Muscle layer of duodenum (tissue), 2 donors: ENCODE data around the gene SORCS2.

Source experiments
- H3K27ac ChIP-seq: one replicate; pipeline ENCODE4 v1.7.0; 2013; ENCODE audit warnings: mild to moderate bottlenecking, low read length
- H3K27me3 ChIP-seq: one replicate; pipeline ENCODE4 v1.7.0; 2013; ENCODE audit warnings: low read depth, mild to moderate bottlenecking, control low read depth, low read length
- H3K36me3 ChIP-seq, 2 donors: one replicate each; pipeline ENCODE4 v1.7.0; 2013; ENCODE audit warnings: low read length in 2 of 2, control low read depth in 1 of 2, mild to moderate bottlenecking in 1 of 2; ENCODE audit not compliant: insufficient read depth in 2 of 2, control insufficient read depth in 1 of 2
- H3K4me1 ChIP-seq, 2 donors: one replicate each; pipeline ENCODE4 v1.7.0; 2013; ENCODE audit warnings: low read length in 2 of 2, mild to moderate bottlenecking in 2 of 2, control low read depth in 1 of 2, moderate library complexity in 1 of 2; ENCODE audit not compliant: insufficient read depth in 2 of 2, control insufficient read depth in 1 of 2
- H3K4me3 ChIP-seq, 2 donors: one replicate each; pipeline ENCODE4 v1.7.0; 2013; ENCODE audit warnings: low read length in 2 of 2, low read depth in 1 of 2, mild to moderate bottlenecking in 1 of 2
- H3K9me3 ChIP-seq, 2 donors: one replicate each; pipeline ENCODE4 v1.7.0; 2013; ENCODE audit warnings: low read length in 2 of 2, control low read depth in 1 of 2, mild to moderate bottlenecking in 1 of 2; ENCODE audit not compliant: control insufficient read depth in 1 of 2
- donor health status: healthy.

SORCS2 gene

DNA sequence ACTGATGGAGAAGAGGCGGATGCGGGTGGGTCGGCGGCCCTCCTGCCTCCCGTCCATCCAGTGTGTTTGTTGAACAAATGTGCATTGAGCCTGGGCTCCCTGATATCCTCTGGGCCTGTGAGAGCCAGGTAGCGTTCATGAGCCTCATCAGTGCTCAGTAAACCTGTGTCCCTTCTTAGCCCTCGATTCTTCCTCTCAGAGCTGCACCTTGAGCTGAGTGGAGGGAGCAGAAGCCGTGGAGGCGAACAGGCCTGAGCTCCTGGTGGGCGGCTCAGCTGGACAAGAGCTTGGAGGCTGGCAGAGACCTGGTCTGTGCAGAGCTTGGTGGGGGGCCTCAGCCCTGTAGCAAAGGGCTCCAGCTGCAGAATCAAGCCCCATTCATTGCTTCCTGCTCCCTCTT is 112.1 kb downstream of the SORCS2 start:
- H3K27ac ChIP-seq = no peak overlapping the region
- H3K4me1 ChIP-seq = no peaks in the 10 kb centered on the region
- H3K9me3 ChIP-seq = no peaks in the 10 kb centered on the region
- no peaks in the 10 kb centered on the region for H3K27me3 ChIP-seq
- no peak overlapping the region for H3K4me3 ChIP-seq
- H3K36me3 ChIP-seq = no peaks in the 10 kb centered on the region

DNA sequence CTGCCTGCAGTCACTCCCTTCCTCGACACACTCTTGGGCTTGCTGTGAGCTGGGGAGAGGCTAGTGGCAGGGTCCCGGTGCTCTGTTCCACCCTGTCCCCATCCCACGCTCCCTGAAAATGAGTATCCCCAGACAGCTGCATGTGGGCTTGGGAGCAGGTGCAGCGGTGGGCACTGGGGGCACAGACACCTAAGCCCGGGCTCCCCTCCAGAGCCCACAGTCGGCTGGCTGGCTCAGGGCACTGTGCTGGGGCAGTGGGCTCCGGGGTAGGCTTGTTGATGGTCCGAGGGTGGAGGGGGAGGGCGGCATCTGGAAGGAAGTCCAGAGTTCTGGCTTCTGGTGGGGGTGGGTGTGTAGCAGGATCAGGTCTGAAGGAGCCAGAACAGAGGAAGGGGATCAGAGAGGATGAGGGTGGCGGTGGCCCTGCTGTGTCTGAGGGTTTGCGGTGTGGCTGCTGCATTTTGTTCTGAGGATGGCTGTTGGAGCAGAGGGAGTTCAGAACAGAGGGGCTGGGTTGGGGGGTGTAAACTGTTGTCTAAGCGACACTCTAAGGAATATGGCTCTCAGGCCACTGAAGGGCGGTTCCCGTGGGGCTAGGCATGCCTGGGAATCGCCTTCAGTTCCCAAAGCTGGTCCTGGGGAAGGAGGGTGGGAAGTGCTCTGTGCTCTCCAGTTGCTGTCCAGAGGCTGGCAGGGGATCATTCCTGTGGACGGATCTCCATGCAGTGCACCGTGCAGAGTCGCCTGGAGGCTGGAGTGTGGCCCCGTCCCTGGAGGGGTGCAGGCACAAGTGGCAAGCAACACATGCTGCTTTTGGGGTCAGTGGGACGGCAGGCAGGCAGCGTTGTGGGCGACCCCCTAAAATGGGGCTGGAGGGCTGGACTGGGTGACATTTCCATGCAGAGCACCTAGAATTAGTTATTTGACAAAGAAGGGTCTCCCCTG is 114.0 kb downstream of the SORCS2 start:
- Histone ChIP-seq H3K9me3 (no peaks in the 10 kb centered on the region), H3K27ac (no peak overlapping the region), H3K27me3 (no peaks in the 10 kb centered on the region), H3K4me1 (no peaks in the 10 kb centered on the region), H3K4me3 (no peak overlapping the region), H3K36me3 (no peaks in the 10 kb centered on the region)

DNA sequence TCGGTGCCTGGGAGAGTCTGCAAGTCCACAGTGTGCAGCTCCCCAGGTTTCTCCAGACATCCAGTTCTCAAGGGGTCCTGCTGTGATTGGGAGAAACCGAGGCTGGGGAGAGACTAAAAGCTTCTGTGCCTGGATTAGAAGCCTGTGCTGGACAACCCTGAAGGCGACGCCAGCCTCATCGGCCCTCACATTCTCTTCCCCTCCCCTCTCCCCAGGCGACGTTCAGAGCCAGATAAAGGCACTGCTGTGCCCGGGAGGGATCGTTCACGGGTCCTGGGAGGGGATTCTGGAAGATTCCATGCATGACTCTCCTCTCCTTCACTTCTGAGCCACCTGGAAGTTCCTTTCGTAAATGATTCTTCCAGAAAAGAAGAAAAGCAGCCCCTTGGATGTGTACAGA is 114.6 kb downstream of the SORCS2 start:
- no peak overlapping the region for H3K27ac ChIP-seq
- H3K4me1 ChIP-seq = no peaks in the 10 kb centered on the region
- H3K9me3 ChIP-seq = no peaks in the 10 kb centered on the region
- no peak overlapping the region for H3K4me3 ChIP-seq
- H3K36me3 ChIP-seq = no peaks in the 10 kb centered on the region
- no peaks in the 10 kb centered on the region for H3K27me3 ChIP-seq

DNA sequence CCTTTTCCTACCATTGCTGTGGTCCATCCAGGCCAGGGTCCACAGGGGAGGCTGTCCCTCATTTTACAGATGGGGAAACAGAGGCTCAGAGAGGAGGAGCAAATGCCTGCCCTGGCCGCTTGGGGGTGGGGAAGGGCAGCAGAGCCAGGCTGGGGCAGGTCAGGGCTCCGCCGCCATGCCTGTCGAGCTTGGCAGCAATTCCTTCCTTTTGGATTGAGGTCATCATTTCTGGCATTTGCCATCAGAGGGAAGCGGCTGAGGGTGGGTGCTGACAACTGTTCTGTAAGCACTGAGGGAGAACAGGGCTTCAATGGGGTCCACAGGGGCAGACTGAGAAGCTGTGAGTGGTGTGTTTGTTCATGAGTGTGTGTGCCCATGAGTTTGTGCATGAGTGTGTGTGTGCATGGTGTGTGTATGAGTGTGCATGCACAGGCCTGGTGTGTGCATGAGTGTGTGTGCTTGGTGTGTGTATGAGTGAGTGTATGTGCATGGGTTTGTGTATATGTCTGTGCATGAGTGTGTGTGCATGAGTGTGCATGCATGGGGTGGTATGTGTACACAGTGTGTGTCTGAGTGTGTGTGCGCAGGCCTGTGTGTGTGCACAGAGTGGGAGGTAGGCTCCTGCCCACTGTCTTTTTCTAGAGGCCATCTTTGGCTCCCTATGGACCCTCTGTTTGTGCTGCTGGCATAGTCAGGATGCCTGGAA is 115.2 kb downstream of the SORCS2 start:
- H3K4me3 ChIP-seq = no peak overlapping the region
- H3K36me3 ChIP-seq = no peaks in the 10 kb centered on the region
- H3K9me3 ChIP-seq = no peaks in the 10 kb centered on the region
- no peaks in the 10 kb centered on the region for H3K27me3 ChIP-seq
- H3K4me1 ChIP-seq = no peaks in the 10 kb centered on the region
- no peak overlapping the region for H3K27ac ChIP-seq

DNA sequence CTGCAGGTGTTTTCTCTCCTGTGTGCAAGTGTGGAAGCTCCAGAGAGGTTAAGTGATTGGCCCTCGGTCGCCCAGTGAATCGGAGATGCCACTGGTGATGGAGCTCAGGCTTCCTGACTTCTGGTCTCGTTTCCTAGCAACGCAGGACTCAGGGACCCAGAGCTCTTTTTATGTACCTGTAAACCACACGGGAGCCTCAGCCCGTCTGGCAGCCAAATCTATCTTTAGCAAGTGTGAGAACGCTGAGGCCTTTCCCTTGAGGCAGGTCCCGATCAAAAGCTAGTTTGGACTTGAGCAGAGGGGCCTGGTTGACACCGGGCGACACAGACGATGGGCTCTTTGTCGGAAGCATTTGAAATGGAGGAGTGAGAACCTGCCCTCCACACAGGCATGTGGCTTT is 116.8 kb downstream of the SORCS2 start:
- no peaks in the 10 kb centered on the region for H3K36me3 ChIP-seq
- no peaks in the 10 kb centered on the region for H3K4me1 ChIP-seq
- no peak overlapping the region for H3K4me3 ChIP-seq
- no peak overlapping the region for H3K27ac ChIP-seq
- no peaks in the 10 kb centered on the region for H3K9me3 ChIP-seq
- H3K27me3 ChIP-seq = no peaks in the 10 kb centered on the region

DNA sequence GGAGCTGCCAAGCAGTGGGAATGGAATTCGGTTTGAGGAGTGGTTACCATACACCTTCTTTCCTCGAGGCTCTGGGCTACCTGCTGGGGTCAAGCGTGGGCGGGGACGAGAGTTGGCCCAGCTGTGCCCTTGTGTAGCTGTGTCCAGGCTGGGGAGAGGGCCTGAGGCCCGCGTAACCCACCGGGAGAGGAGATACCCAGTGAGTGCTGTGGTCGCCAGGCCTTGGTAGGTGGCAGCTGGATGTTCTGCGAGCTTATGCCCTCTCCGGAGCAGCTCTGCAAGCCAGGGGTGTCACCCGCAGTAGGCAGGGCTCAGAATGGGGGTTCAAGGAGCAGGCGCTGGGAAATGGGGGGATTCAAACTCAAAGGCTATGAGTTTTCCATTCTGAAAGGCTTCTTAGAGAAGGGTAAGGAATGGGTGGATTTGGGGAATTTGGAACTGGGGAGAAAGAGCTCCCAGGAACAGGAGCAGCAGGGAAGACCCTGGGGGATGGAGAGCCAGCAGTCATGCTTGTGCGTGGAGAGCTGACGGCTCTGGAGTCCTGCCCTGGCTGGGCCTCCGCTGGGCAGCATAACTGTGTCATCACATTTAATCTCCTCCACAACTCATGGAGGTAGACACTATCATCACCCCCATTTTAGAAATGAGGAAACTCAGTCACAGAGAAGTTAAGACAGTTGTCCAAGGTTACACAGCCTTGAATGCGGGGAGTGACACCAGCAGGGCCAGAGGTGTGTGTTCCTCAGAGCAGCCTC is 117.5 kb downstream of the SORCS2 start:
- H3K4me1 ChIP-seq = no peaks in the 10 kb centered on the region
- H3K4me3 ChIP-seq = no peak overlapping the region
- no peaks in the 10 kb centered on the region for H3K9me3 ChIP-seq
- no peaks in the 10 kb centered on the region for H3K27me3 ChIP-seq
- no peaks in the 10 kb centered on the region for H3K36me3 ChIP-seq
- H3K27ac ChIP-seq = no peak overlapping the region

DNA sequence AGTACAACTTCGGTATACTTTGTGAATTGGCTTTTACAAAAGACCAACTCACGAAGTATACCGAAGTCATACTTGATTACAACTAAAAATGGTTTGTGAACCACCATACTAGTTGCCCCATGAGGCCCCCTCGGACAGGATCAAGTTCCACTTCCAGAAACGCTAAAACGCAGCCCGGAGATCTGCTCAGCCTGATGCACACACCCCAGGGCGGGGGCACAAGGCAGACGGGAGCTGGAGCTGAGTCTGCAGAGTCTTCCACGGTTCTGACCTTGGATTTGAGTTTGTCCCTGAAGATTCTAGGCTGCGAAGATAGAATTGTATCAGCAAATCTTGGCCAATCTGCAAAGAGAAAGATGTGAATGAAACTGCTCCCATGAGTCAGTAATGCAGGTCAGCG is 118.1 kb downstream of the SORCS2 start:
- no peaks in the 10 kb centered on the region for H3K9me3 ChIP-seq
- no peaks in the 10 kb centered on the region for H3K36me3 ChIP-seq
- H3K27me3 ChIP-seq = no peaks in the 10 kb centered on the region
- H3K4me1 ChIP-seq = no peaks in the 10 kb centered on the region
- H3K4me3 ChIP-seq = no peak overlapping the region
- no peak overlapping the region for H3K27ac ChIP-seq

DNA sequence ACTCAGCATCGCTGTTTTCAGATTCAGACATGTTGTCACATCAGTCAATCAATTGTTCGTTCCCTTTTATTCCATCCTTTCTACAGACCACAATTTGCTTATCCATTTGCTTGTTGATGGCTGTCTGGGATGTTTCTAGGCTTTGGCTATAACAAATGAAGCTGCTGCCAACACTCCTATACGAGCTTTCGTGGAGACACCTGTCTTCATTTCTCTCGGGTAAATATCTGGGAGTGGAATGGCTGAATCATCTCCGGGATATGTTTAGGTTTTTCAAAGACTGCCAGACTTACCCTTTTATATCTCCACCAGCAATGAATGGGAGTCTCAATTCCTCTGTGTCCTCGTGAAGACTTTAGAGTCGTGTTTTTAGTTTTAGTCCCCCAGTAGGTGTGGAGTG is 118.9 kb downstream of the SORCS2 start:
- H3K4me1 ChIP-seq = no peaks in the 10 kb centered on the region
- no peaks in the 10 kb centered on the region for H3K36me3 ChIP-seq
- no peak overlapping the region for H3K4me3 ChIP-seq
- H3K9me3 ChIP-seq = no peaks in the 10 kb centered on the region
- H3K27me3 ChIP-seq = no peaks in the 10 kb centered on the region
- H3K27ac ChIP-seq = no peak overlapping the region

DNA sequence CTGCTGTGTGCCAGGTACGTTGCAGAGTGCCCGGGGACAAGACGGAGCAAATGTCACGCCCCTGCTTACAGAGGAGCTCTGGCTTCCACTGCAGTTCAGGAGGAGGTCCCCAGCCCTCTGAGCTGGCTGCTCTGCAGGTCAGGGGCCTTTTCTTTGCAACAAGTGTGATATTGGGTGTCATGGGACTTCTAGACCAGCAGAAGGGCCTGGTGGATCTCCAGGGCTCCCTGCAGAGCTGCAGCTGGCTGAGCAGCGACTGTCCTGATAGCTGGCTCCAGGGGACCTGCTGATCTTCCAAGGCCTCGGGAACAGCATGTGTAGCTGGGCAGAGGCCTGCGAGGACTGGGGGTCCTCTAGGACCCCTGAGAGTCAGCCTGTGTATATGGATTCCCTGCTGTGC is 120.4 kb downstream of the SORCS2 start:
- H3K36me3 ChIP-seq = no peaks in the 10 kb centered on the region
- H3K9me3 ChIP-seq = no peaks in the 10 kb centered on the region
- H3K4me3 ChIP-seq = no peak overlapping the region
- H3K27ac ChIP-seq = no peak overlapping the region
- H3K27me3 ChIP-seq = no peaks in the 10 kb centered on the region
- no peaks in the 10 kb centered on the region for H3K4me1 ChIP-seq

DNA sequence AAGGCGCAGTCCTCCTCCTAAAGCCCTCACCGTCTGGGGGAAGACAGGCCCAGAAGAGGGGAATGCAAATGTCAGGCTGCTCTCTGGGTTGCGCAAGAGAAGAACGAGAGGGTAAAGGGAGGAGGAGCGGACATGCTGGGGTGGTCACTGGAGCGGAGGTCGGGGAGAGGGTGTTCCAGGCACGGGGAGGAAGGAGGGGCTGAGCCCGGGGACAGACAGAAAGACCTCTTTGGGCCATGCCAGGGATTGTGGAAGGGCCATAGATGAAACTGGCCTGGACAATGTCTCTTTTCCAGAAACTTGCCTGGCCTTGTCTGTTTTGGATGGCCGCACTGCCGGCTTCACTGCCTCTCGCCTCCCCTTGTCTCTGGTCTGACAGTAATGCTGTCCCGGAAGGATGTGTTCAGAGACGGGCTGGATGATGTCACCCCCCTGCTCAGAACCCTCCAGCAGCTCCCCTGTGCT is 121.0 kb downstream of the SORCS2 start:
- no peaks in the 10 kb centered on the region for H3K4me1 ChIP-seq
- peaks cover 0 to 4% of the 10 kb centered on the region in 2 donors for H3K36me3 ChIP-seq
- peaks cover 0 to 6% of the 10 kb centered on the region in 2 donors for H3K9me3 ChIP-seq
- no peak overlapping the region for H3K4me3 ChIP-seq
- H3K27me3 ChIP-seq = no peaks in the 10 kb centered on the region
- H3K27ac ChIP-seq = peak overlapping the region; percentile 54

DNA sequence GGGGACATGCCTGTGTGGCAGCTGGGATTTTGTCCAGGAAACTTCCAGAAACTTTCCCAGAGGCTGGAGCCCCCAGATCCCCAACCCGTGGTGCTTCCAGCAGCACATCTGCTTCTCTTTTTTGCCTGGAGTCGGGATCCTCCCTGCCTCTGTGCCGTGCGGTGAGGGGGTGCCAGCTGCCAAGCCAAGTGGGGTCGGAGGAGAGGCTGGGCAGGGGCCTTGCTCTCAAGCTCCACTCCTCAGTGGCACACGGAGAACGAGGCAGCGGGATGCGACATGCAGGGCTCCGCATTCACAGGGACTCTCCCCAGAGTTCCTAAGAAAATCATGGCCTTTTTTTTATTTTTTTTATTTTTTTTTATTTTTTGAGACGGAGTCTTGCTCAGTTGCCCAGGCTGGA is 121.7 kb downstream of the SORCS2 start:
- H3K4me3 ChIP-seq = no peak overlapping the region
- peaks cover 0 to 12% of the 10 kb centered on the region in 2 donors for H3K9me3 ChIP-seq
- no peaks in the 10 kb centered on the region for H3K4me1 ChIP-seq
- H3K27me3 ChIP-seq = no peaks in the 10 kb centered on the region
- H3K27ac ChIP-seq = peak overlapping the region; percentile 54
- peaks cover 0 to 5% of the 10 kb centered on the region in 2 donors for H3K36me3 ChIP-seq
